ENCODE data around the gene GATA1.

Gene GATA1

DNA sequence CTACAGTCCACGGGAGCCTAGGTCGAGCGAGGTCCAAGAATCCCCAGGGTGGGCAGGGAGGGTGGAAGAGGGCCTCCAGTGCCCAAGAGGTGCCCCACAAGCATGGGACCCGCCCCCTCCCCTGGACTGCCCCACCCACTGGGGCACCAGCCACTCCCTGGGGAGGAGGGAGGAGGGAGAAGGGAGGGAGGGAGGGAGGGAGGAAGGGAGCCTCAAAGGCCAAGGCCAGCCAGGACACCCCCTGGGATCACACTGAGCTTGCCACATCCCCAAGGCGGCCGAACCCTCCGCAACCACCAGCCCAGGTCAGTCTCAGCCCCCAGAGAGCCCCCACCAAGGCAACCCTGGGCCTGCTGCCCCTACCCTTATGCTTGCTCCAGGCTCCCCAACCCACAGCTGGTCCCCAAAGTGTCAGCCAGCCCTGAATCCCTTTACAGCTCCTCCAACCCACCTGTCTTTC is at the start of gene GATA1:
TSS of gene GATA1 (plus strand) at position 250 of the 460 bp plus-strand sequence. CDS start 4,520 bp downstream, outside the sequence.
- in situ Hi-C loops (cut with HindIII; ENCODE audit: low sequenced_read_pairs), result no loop called here

DNA sequence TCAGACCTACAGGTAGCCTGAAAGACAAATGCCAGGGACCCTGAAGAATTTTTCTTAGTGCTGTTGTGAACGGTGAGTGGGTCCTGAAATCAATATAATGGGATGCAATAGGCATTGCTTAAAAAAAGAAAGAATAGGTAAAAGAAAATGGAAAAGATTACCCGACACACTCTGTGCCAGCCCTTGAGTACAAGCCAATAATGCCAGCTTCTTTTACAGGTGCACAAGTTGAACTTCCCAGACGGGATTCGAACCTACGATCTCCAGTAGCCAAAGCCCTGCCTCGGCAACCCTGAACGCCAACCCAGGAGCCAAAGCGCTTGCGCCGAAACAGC is 49.5 kb upstream of the GATA1 start:
- in situ Hi-C loops (cut with HindIII; ENCODE audit: low sequenced_read_pairs), result no loop called here

DNA sequence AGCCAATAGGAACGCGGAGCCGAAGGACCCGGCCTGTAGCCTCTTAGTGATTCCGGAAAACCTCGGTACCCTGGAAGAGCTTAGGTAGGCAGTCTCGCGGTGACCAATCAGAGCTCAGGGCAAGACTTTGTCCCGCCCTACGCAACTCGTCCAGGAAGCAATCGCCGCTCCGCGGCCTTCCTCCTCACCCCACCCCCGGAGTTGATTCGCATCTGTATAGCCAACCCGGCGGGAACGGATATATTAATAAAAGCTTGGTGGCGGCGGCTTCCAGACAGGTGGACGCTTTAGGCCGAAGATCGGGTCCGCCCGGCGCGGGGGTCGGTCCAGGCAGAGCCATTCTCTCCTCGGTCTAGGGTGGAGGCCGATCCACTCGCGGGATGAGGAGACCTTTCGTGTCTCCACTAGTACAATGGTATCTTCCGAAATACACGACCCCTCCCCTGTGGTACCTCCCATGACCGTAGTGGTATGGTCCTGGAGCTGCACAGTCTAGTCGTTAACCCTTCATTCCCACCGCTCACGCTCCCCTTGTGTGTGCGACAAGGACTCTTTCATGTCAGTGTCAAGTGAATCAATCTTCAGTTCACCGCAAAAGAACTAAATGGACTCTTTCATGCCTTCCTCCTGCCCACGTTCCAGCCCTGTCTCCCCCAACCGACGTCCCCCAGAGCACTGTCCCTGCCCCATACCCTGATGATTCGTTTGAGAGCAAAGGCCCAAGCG is 49.0 kb upstream of the GATA1 start:
- in situ Hi-C loops (cut with HindIII; ENCODE audit: low sequenced_read_pairs), result no loop called here

DNA sequence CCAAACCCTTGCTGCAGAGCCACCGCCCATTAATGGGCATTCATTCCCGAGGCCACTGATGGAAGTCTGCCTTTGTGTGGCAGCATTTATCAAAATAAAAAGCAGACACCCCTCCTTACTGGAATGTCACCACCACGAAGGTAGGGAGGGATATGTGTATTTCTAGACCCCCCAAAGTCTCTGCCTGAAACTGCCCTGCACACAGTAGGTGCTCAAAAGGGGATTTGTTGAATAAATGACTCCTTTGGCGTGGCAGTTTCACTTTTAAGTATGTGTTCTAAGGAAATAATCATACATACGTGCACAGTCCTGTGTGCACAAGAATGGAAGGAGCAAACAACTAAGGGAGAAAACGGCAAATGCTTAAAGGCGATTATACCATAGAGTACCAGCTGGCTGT is 48.5 kb upstream of the GATA1 start:
- in situ Hi-C loops (cut with HindIII; ENCODE audit: low sequenced_read_pairs), result no loop called here

DNA sequence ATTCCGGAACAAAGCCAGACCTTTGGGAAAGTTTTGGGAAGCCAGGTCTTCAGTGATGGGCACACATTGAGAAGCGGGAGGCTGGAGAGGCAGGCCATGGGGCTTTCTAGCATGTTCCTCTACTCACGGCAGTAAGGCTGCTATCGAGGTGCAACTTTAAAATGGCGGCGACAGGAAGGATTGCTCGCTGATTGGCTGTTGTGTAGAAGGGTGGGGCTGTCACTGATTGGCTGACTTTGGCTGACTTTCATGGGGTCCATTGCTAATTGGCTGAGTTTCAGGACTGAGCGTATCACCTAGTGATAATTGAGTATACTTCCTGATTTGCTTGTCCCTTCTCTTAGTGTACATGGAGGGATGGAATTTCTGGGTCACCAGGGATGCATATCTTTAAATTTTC is 44.6 kb upstream of the GATA1 start:
- in situ Hi-C loops (cut with HindIII; ENCODE audit: low sequenced_read_pairs), result no loop called here

DNA sequence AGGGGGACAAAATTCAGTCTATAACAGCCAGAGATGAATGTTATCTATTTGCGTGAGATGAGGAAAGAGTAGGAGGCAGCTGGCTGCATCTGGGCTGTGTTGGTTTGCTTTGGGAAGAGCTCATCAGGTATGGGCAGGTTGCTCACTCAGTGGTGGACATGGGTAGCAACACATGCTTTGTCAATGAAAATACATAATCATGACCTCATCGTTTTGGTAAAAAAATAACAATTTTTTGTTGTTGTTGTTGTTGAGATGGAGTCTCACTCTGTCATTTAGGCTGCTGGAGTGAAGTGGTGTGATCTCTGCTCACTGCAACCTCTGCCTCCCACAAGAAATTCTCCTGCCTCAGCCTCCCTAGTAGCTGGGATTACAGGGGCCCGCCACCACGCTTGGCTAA is 41.2 kb upstream of the GATA1 start:
- in situ Hi-C loops (cut with HindIII; ENCODE audit: low sequenced_read_pairs), result no loop called here

DNA sequence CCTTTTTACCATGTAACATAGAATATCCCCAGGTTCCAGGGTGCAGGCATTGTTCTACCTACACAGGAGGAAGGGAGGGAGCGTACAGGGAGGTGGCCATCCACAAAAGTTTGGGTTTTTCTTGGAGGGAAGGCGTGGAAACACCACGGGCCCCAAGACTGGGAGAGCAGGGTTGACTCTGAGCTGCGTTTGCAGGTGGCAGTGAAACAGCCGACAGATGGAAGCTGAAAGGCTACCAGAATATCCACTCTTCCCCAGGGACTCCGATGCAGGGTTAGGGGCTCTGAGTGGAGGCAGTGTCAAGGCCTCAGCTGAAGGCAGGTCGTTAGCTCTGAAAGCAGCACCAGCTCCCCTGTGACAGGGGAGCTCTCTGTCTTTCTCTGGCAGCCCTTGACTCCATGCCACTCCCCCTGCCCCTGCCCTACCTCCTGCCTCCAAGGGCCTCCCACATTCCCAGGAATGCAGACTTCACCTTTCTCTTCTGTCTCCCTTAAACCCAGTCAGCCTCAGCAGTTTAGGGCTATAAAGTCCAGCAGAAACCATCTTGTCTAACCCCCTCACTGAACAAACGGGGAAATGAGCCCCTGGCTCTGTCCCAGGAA is 38.9 kb upstream of the GATA1 start:
- in situ Hi-C loops (cut with HindIII; ENCODE audit: low sequenced_read_pairs), result no loop called here

DNA sequence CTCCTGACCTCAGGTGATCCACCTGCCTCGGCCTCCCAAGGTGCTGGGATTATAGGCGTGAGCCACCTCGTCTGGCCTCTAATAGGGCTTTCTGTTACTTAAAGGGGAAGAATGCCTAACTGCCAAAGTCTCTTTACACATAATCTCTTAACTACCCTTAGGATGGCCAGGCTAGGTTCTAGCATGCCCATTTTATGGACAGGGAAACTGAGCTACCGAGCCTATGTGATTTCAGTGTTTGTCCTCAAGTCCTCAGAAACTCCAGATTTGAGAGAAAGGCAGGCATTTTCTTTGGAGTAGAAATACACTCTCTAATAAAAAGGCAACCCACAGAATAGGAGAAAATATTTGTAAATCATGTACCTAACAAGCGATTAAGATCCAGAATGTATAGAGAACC is 37.2 kb upstream of the GATA1 start:
- in situ Hi-C loops (cut with HindIII; ENCODE audit: low sequenced_read_pairs), result no loop called here

DNA sequence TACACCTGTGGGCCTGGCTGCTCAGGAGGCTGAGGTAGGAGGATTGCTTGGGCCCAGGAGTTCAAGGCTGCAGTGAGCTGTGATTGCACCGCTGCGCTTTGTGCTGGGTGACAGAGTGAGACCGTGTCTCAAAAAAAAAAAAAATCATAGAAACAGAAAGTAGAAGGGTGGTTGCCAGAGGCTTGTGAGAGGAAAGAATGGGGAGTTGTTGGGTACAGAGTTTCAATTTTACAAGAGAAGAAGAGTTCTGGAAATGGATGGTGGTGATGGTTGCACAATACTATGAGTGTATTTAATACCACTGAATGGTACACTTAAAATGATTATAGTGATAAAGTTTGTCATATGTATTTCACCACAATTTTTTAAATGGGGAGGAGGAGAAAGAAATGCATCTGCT is 35.0 kb upstream of the GATA1 start:
- in situ Hi-C loops (cut with HindIII; ENCODE audit: low sequenced_read_pairs), result no loop called here

DNA sequence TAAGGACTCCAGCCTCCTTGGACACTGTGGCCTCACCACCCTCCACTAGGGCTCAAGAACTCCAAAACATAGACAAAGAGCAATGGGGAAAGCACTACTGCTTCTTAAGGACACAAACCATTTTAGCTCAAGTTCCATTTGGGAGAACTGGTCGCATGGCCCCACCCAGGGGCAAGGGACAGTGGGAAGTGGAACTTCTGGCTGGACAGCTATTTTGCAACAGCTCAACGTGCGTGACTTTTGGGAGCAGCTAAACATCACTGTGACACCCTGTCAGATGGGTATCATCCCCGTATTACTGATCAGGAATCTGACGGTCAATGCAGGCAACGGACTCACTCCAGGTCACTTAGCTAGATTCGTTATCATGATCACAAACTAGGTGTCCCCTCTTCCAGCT is 33.9 kb upstream of the GATA1 start:
- in situ Hi-C loops (cut with HindIII; ENCODE audit: low sequenced_read_pairs), result no loop called here

DNA sequence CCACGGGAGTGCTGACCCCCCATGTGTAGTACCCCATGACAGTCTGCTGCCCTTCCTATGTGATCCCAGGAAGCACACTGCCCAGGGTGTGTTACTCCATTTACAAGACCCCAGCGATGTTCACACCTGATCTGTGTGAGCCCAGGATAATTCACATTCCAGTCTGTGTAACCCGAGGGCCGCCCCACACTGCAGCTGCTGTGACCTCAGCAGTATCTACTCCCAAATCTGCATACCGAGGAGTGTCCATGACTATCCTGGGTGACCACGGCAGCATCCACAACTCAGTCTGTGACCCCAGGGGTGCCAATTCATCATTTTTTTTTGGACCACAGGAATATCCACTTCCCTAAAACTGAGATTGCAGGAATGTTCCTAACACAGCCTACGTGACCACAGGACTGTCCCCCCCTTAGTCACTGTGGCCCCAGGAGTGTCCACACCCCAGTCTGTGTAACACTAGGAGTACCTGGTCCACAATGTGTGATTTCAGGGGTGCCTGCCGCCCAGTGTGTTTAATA is 32.6 kb upstream of the GATA1 start:
- in situ Hi-C loops (cut with HindIII; ENCODE audit: low sequenced_read_pairs), result no loop called here

DNA sequence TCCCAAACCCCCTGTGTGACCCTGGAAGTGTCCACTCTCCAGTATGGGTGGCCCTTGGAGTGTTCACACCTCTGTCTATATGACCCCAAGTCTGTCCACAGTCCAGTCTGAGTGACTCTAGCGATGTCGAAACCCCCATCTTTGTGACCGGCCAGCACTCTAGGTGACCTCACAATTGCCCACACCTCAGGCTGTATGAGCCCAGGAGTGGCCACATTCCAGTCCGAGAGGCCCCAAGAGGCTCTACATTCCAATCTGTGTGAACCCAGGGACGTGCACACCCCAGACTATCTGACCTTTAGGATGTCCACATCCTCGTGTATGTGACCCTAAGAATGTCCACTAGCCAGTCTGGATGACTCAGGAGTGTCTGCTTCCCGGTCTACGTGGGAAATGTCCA is 32.2 kb upstream of the GATA1 start:
- in situ Hi-C loops (cut with HindIII; ENCODE audit: low sequenced_read_pairs), result no loop called here

DNA sequence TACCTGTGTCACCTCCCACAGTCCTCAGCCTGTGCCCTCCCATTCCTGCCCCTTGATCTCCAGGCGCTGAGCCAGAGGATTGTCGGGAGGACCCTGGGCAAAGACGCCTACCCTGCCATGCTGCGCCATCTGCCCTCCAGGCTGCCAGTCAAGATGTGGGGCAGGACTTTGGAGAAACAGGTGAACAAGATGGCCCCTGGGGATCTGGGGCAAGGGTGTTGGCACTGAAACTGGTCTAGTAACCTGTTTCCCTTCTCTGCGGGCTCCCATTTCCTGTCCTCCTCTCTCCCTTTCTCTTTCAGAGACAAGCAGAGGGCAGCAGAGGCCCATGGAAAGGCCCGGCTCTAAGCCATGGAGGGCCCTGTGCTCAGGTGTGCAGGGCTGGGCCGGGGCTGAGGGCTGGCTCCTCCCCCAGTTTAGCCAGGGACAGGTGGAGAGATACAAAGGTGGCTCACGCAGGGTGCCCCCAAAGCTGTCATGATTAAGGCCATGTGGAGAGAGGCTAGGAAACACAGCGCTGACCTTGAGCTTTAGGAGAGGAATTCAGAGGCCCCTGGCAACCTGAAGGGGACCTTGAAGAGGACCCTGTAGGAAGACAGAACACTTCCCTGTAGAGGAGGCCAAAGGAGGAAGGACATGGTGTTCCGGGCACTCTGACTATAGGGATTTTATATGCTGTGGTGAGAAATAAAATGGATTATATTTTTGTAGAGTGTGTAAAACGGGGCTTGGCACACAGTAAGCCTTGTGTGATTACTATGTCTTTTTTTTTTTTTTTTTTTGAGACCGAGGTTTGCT is 24.5 kb upstream of the GATA1 start, which contains the start of gene GLOD5:
TSS of gene GLOD5 (plus strand) at position 74 of the 798 bp plus-strand sequence. CDS start at position 118, 44 bp downstream.
- in situ Hi-C loops (cut with HindIII; ENCODE audit: low sequenced_read_pairs), result no loop called here

DNA sequence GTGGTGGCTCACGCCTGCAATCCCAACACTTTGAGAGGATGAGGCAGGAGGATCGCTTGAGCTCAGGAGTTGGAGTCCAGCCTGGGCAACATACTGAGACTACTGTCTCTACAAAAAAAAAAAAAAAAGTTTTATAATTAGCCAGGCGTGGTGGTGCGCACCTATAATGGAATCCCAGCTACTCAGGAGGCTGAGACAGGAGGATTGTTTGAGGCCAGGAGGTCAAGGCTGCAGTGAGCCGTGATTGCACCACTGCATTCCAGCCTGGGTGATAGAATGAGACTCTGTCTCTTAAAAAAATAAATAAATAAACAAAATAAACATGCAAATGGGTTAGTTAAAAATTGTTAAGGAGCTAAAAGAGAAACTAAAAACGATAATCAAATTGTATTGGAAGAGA is 17.2 kb upstream of the GATA1 start:
- in situ Hi-C loops (cut with HindIII; ENCODE audit: low sequenced_read_pairs), result no loop called here

DNA sequence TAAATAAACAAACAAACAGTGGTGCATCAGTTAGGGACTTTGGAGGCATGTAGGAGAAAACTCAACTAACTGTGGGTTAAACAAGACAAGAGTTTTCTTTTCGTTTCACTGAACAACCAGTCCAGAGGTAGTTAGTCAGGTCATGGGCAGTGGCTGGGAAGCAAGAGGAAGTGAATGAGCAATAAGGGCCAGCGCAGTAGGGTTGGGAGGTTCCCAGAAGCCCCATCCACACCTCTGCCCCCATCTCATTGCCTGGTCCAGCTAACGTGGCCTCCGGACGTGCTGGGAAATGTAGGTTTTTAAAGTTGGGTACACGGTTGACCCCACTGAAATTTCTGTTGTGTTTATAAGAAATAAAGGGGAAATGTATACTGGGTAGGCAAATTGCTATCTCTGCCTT is 16.1 kb upstream of the GATA1 start:
- in situ Hi-C loops (cut with HindIII; ENCODE audit: low sequenced_read_pairs), result no loop called here

DNA sequence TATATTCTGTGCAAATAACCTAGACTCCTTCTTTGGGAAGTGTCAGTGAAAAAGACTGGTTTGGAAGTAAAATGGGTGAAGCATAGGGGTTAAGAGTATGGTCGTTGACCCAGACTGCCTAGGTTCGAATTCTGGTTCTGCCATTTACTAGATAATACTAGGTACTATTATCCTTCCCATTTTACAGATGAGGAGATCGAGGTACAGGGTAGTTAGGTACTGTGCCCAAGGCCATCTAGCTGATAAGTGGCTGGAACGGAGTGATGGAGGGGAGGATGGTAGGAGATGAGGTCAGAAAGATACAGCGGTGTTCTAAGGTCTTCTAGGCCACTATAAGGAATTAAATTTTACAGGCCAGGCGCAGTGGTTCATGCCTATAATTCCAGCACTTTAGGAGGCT is 13.8 kb upstream of the GATA1 start:
- in situ Hi-C loops (cut with HindIII; ENCODE audit: low sequenced_read_pairs), result no loop called here

DNA sequence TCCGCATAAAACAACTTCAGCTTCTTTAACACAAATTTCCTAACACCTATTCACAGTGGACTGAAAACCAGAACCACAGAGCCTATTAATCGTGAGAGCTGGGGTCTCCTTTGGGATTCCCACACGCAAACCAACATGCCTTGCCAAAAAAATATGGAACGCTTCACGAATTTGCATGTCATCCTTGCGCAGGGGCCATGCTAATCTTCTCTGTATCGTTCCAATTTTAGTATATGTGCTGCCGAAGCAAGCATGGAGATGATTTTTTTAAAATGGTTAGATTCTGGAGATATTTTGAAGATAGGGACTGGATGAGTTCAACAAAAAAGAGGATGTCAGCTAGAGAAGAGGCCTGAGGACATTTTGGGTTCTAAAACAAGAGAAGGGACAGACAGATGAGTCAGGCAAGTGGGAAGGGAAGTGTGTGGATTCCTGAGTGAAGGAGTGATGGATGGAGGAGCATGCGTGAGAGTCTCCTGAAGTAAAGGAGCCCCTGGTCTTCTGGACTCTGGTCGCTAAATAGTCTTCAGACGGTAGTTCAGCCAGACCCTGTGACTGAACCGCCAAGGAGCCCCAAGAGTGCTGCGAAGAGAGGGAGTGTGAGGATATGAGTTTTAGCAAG is 9.5 kb upstream of the GATA1 start:
- in situ Hi-C loops (cut with HindIII; ENCODE audit: low sequenced_read_pairs), result no loop called here

DNA sequence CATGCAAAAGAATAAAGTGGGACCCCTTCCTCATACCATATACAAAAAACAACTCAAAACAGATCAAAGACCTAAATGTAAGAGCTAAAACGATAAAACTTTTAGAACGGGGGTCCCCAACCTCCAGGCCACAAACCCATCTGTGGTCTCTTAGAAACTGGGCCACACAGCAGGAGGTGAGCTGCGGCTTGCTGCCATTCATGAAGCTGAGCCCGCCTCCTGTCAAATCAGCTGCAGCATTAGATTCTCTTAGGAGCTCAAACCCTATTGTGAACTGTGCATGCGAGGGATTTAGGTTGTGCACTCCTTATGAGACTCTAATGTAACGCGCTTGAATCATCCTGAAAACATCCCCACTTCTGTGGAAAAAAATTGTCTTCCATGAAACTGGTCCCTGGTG is 7.0 kb upstream of the GATA1 start:
- in situ Hi-C loops (cut with HindIII; ENCODE audit: low sequenced_read_pairs), result no loop called here

DNA sequence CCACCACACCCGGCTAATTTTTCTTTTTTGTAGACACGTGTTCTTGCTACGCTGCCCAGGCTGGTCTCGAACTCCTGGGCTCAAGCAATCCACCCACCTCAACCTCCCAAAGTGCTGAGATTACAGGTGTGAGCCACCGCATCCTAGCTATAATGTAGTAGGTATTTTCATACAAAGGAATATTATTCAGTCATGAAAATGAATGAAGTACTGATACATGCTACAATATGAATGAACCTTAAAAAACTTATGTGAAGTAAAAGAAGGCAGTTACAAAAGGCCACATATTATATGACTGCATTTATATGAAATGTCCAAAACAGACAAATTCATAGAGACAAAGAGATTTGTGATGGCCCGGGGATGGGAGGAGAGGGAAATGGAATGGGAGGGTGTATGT is 4.7 kb upstream of the GATA1 start:
- in situ Hi-C loops (cut with HindIII; ENCODE audit: low sequenced_read_pairs), result no loop called here

DNA sequence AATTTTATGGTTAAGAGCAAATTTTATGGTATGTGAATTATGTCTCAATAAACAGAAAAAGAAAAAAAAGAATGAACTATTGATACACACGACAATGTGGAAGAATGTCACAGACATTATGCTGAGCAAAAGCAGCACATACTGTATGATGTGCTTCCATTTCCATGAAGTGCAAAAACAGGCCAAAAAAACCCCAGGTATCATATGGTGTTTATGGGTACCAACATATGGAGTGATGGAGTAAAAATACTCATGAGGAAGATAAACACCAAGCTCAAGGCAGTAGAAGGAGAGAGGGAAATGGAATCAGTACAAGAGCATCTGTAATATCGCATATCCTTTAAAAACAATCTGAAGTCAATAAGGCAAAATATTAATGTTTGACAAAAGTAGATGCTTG is 4.2 kb upstream of the GATA1 start:
- in situ Hi-C loops (cut with HindIII; ENCODE audit: low sequenced_read_pairs), result no loop called here

DNA sequence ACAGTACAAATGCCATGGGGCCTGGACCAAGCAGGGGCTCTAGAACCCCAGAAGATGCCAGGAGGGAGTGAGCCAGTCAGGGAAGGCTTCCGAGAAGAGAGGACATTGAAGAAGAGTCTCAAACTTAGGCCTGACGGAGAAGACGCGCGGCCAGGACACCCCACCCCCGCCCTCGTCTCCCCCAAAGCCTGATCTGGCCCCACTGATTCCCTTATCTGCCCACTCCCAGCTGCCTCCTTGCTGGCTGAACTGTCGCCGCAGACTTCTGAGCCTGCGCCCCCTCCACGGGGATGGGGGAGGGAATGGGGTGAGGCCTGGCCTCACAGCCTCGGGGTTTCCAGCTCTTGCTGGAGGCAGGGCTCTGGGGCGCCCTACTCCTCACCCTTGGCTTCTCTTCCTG is 3.6 kb upstream of the GATA1 start:
- in situ Hi-C loops (cut with HindIII; ENCODE audit: low sequenced_read_pairs), result no loop called here

Data from DLD1 (cell line).